Keratinocyte (primary cell): ENCODE results near the gene AIG1. TPM values are rescaled to one million over a fixed set of nuclear protein-coding genes. Genes with fewer than 3 reads are reported as not detected.

Experiments
- DNase-seq: peaks from one replicate; pipeline ENCODE4 v3.0.0-alpha.2; 2011; ENCODE audit warnings: low read depth, missing footprints, low spot score
- FAIRE-seq: peaks from 2 replicates; lab custom pipeline; 2011; peaks lifted over from hg19 to GRCh38; lab: Jason Lieb, UNC
- H2AFZ ChIP-seq: 2 replicates; pipeline ENCODE4 v1.6.0; 2012; ENCODE audit warnings: low read length, control low read depth, inconsistent platforms; ENCODE audit not compliant: control insufficient read depth
- H3K27ac ChIP-seq: 2 replicates; pipeline ENCODE4 v1.5.1; 2011; ENCODE audit warnings: low read length; ENCODE audit not compliant: control insufficient read depth, insufficient read depth
- H3K27me3 ChIP-seq: 3 replicates; pipeline ENCODE4 v1.6.0; 2011; ENCODE audit warnings: low read length; ENCODE audit not compliant: control insufficient read depth, insufficient read depth; ENCODE audit errors: extremely low read depth
- H3K36me3 ChIP-seq, 2 experiments: 2 replicates in 1 of 2; 3 replicates in 1 of 2; pipeline ENCODE4 v1.5.1; 2011; ENCODE audit warnings: low read length in 2 of 2, mild to moderate bottlenecking in 1 of 2; ENCODE audit not compliant: control insufficient read depth in 2 of 2, insufficient read depth in 2 of 2; ENCODE audit errors: extremely low read depth in 1 of 2
- H3K4me1 ChIP-seq: 3 replicates; pipeline ENCODE4 v1.5.1; 2011; ENCODE audit warnings: low read length; ENCODE audit not compliant: control insufficient read depth, insufficient read depth; ENCODE audit errors: extremely low read depth
- H3K4me2 ChIP-seq: 3 replicates; pipeline ENCODE4 v1.6.0; 2011; ENCODE audit warnings: low read depth, low read length; ENCODE audit not compliant: control insufficient read depth, insufficient read depth; ENCODE audit errors: extremely low read depth
- H3K4me3 ChIP-seq, 3 experiments: fragments of 200-600 bp in 1 of 3; sonication (generic) in 1 of 3; 2 replicates in 2 of 3; 3 replicates in 1 of 3; pipeline ENCODE4 v1.5.1; 2011 to 2016; ENCODE audit warnings: low read length in 3 of 3, mild to moderate bottlenecking in 3 of 3, control low read depth in 2 of 3, inconsistent platforms in 1 of 3, low read depth in 1 of 3, mixed read lengths in 1 of 3, mixed run types in 1 of 3, moderate library complexity in 1 of 3; ENCODE audit not compliant: control insufficient read depth in 2 of 3, insufficient read depth in 2 of 3; ENCODE audit errors: extremely low read depth in 1 of 3
- H3K79me2 ChIP-seq: 2 replicates; pipeline ENCODE4 v1.6.0; 2012; ENCODE audit warnings: low read length; ENCODE audit not compliant: control insufficient read depth, insufficient read depth
- H3K9ac ChIP-seq: 3 replicates; pipeline ENCODE4 v1.6.0; 2011; ENCODE audit warnings: low read length; ENCODE audit not compliant: control insufficient read depth, insufficient read depth; ENCODE audit errors: extremely low read depth
- H3K9me1 ChIP-seq: 3 replicates; pipeline ENCODE4 v1.6.0; 2011; ENCODE audit warnings: low read length; ENCODE audit not compliant: control insufficient read depth, insufficient read depth; ENCODE audit errors: extremely low read depth
- H3K9me3 ChIP-seq: 2 replicates; pipeline ENCODE4 v1.5.1; 2012; ENCODE audit warnings: low read depth, low read length; ENCODE audit not compliant: control insufficient read depth
- H4K20me1 ChIP-seq: 3 replicates; pipeline ENCODE4 v1.6.0; 2011; ENCODE audit warnings: low read length; ENCODE audit not compliant: control insufficient read depth, insufficient read depth; ENCODE audit errors: extremely low read depth
- CTCF ChIP-seq, 3 experiments: IDR thresholded peaks in 1 of 3; conservative IDR thresholded peaks in 1 of 3; optimal IDR thresholded peaks in 1 of 3; 2 replicates in 2 of 3; 3 replicates in 1 of 3; pipeline versions ENCODE3 to v1.5.1; 2011; ENCODE audit warnings: low read length in 3 of 3, mild to moderate bottlenecking in 3 of 3, moderate library complexity in 2 of 3, control low read depth in 1 of 3, inconsistent platforms in 1 of 3; ENCODE audit not compliant: insufficient read depth in 2 of 3; ENCODE audit errors: extremely low read depth in 1 of 3
- EZH2 ChIP-seq: IDR thresholded peaks from one replicate; pipeline ENCODE4 v1.6.1; 2012; ENCODE audit warnings: inconsistent platforms, mild to moderate bottlenecking, low read length, moderate library complexity
- dilution Hi-C: fragments of 300-500 bp; cut with MboI; formaldehyde crosslinking; loops from one replicate; pipeline ENCODE4 v1.7.0; 2020; ENCODE audit warnings: low sequenced_read_pairs; ENCODE audit not compliant: extremely low pct_ligation_motif_present
- polyA plus RNA-seq, 5 experiments: library from polyadenylated mRNA; depleted of rRNA in 3 of 5; stranded (reverse) in 3 of 5; stranded (forward) in 1 of 5; unstranded in 1 of 5; fragments of >200 nt; gene quantifications; 1 replicate in 1 of 5; 2 replicates in 3 of 5; 3 replicates in 1 of 5; pipeline versions ENCODE4 v1.2.1 to v1.2.3, GENCODE V29; 2011 to 2012; ENCODE audit warnings: missing spikeins in 2 of 5, low read depth in 1 of 5, low replicate concordance in 1 of 5

The AIG1 gene
- polyA plus RNA-seq, 1 donor (not counting 4 experiments of a cell fraction or from before 2014, with no cell fraction given), result 77.1 TPM

DNA sequence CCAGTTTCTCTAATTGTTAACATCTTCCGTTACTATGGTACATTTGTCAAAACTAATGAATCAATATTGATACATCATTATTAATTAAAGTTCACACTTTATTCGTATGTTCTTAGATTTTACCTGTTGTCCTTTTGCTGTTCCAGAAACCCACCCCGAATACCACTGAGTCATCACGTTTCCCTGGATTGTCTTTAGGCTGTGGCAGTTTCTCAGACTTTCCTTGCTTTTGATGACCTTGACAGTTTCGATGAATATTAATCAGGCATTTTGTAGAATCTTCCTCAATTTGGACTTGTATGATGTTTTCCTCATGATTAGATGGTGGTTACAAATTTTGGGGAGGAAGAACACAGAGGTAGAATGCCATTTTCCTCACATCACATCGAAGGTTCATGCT lies 39.1 kb upstream of the AIG1 start:
- no peaks in the 10 kb centered on the region for H3K9me1 ChIP-seq
- TF ChIP-seq EZH2 (no peak), CTCF (optimal IDR thresholded peaks at IDR 0.05 in 1 of 3, IDR thresholded peaks at IDR 0.05 in 1 of 3, conservative IDR thresholded peaks at IDR 0.05 in 1 of 3; ENCODE audit: extremely low read depth in 1 of 3, insufficient read depth in 2 of 3, low read length in 3 of 3) (no peak)
- H3K79me2 ChIP-seq, result no peaks in the 10 kb centered on the region
- no peak overlapping the region for H2AFZ ChIP-seq
- H3K27me3 ChIP-seq, result no peaks in the 10 kb centered on the region
- no peak overlapping the region for H3K4me2 ChIP-seq
- no peak overlapping the region for H3K27ac ChIP-seq
- no peaks in the 10 kb centered on the region for H4K20me1 ChIP-seq
- H3K4me3 ChIP-seq, result no peak overlapping the region
- no peaks in the 10 kb centered on the region for H3K36me3 ChIP-seq
- dilution Hi-C loops, result no loop called here
- no peaks in the 10 kb centered on the region for H3K4me1 ChIP-seq
- H3K9ac ChIP-seq, result no peak overlapping the region
- no peak for FAIRE-seq
- no peak for DNase-seq
- no peaks in the 10 kb centered on the region for H3K9me3 ChIP-seq

DNA sequence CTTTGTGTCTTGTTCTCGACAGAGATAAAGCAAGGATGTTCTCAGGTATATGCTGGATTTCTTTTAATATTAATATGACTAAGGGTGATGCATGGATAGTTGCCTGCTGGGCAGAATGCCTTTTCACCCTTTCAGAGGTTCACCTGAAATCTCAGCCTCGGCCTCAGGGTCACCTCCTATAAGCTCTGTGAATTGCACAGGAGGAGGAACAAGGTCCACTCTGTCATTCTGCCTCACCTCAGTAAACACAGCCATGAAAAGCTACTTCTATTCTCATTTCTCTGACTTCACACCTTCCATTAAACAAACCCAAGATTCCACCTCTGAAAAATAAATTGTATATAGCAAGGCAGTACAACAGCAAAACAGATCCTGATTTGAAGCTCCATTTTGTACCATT lies 38.1 kb upstream of the AIG1 start:
- Histone ChIP-seq H3K4me3 (no peak overlapping the region), H3K9me1 (no peaks in the 10 kb centered on the region), H3K4me2 (no peak overlapping the region), H2AFZ (no peak overlapping the region), H3K27ac (no peak overlapping the region), H3K4me1 (no peaks in the 10 kb centered on the region), H3K36me3 (no peaks in the 10 kb centered on the region), H4K20me1 (no peaks in the 10 kb centered on the region), H3K9ac (no peak overlapping the region), H3K9me3 (no peaks in the 10 kb centered on the region), H3K27me3 (no peaks in the 10 kb centered on the region), H3K79me2 (no peaks in the 10 kb centered on the region)
- TF ChIP-seq EZH2 (no peak), CTCF (optimal IDR thresholded peaks at IDR 0.05 in 1 of 3, IDR thresholded peaks at IDR 0.05 in 1 of 3, conservative IDR thresholded peaks at IDR 0.05 in 1 of 3; ENCODE audit: extremely low read depth in 1 of 3, insufficient read depth in 2 of 3, low read length in 3 of 3) (no peak)
- dilution Hi-C loops, result no loop called here
- DNase-seq (no peak), FAIRE-seq (no peak)
